ENCODE measurements around the gene MLXIP.
A peak's percentile ranks its signal among the peaks of the same experiment; 100 is the strongest.
"Not testable (repeated sequence)": the region's sequence is repeated elsewhere in the genome, so short reads cannot be mapped to it uniquely, and the experiment has no call there.

The MLXIP gene

GRCh38 chr12:122096591-122097149, 18.1 kb downstream of the MLXIP start:
- DNase-seq: no peak

- no peak for DNase-seq
These were observed 19.0 kb downstream of the MLXIP start for GRCh38 chr12:122097584-122097926.

GRCh38 chr12:122097927-122098756, 19.6 kb downstream of the MLXIP start:
- peak in 12 of 14 donors; percentile 13 to 88 (median 64) for DNase-seq

GRCh38 chr12:122099280-122099749, 20.8 kb downstream of the MLXIP start:
- no peak for DNase-seq

GRCh38 chr12:122099856-122100255, 21.3 kb downstream of the MLXIP start:
- no peak for DNase-seq

- no peak for DNase-seq
These were observed 22.0 kb downstream of the MLXIP start for GRCh38 chr12:122100568-122100967.

- no peak for DNase-seq
These were observed 23.8 kb downstream of the MLXIP start for GRCh38 chr12:122102331-122102730.

- no peak for DNase-seq
These were observed 26.3 kb downstream of the MLXIP start for GRCh38 chr12:122104844-122105243.

- DNase-seq: not testable (repeated sequence)
These were observed 26.9 kb downstream of the MLXIP start for GRCh38 chr12:122105496-122105895.

- no peak for DNase-seq
These were observed 28.3 kb downstream of the MLXIP start for GRCh38 chr12:122106843-122107242.

GRCh38 chr12:122107261-122107660, 28.7 kb downstream of the MLXIP start:
- no peak for DNase-seq

GRCh38 chr12:122111089-122111641, 32.6 kb downstream of the MLXIP start:
- no peak for DNase-seq

GRCh38 chr12:122116707-122117535, 38.4 kb downstream of the MLXIP start:
- peak in 11 of 14 donors; percentile 57 to 85 (median 76) for DNase-seq

- no peak for DNase-seq
These were observed 39.4 kb downstream of the MLXIP start for GRCh38 chr12:122117979-122118378.

GRCh38 chr12:122121341-122121740, 42.8 kb downstream of the MLXIP start:
- not testable (repeated sequence) for DNase-seq

- DNase-seq: no peak
These were observed 43.2 kb downstream of the MLXIP start for GRCh38 chr12:122121745-122122144.

- peak in 11 of 14 donors; percentile 11 to 69 (median 42) for DNase-seq
These were observed 44.6 kb downstream of the MLXIP start for GRCh38 chr12:122123051-122123760.

- DNase-seq: no peak
These were observed 45.2 kb downstream of the MLXIP start for GRCh38 chr12:122123761-122124145.

- DNase-seq: no peak
These were observed 45.8 kb downstream of the MLXIP start for GRCh38 chr12:122124370-122124769.

- no peak for DNase-seq
These were observed 47.1 kb downstream of the MLXIP start for GRCh38 chr12:122125452-122126341.

GRCh38 chr12:122126342-122126635, 47.7 kb downstream of the MLXIP start:
- DNase-seq: no peak
